RPMI8226 (cell line): ENCODE results near the gene TMEM120B.
A peak's percentile ranks its signal among the peaks of the same experiment; 100 is the strongest.
"Not testable (repeated sequence)": the region's sequence is repeated elsewhere in the genome, so short reads cannot be mapped to it uniquely, and the experiment has no call there.

Experiments used
- DNase-seq: peaks from one replicate; pipeline ENCODE4 v3.0.0-alpha.2; 2015

The TMEM120B gene

DNA sequence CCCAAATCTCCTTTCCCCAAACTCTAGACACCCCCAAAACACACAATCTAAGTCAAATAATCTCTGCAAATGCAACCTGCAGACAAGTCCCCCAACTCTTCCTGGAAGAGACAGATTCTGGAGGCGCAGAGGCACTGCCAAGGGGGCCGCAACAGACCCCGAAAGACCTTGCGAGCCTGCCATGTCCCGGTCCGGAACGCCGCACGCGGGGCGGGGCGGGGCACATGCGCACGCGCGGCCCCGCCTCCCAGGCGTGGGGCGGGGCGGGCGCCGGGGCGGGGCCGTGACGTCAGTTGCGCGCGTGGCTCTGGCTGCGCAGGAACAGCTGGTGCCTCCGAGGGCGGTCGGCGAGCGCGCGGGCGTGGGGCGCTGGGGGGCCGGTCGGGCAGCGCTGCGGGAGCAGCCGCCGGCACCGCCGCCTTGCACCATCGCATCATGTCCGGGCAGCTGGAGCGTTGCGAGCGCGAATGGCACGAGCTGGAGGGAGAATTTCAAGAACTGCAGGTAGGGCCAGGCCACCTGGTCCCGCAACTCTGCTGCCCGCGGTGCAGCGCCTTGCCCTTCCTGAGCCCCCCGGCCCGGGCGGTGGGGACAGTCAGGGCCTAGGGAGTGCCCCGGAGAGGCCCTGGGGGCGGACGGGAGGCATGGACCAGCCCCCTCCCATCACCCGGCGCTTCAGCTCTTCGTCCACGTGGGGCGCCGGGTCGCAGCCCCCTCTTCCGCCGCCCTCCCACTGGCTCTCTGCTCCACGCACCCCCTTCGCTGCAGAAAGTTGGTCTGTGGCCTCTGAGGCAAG, at the start of gene TMEM120B:
TSS of gene TMEM120B (plus strand) at position 292 of the 796 bp plus-strand sequence. CDS start at position 436, 144 bp downstream.
- peak; percentile 82 for DNase-seq

DNA sequence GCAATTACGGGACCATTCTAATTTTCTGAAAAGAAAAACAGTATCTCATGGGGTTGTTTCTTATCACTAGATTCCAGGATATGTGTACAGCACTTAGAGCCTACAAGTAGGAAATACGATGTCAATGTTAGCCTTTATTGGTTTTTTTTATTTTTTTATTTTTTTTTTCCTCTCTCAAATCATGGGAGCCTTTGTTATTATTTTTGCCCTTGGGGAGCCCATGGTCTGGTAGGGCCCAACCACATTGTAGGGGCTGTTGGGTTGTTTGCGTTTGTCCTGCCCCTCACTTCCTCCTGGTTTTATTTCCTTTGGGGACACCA, 49.0 kb upstream of the TMEM120B start:
- DNase-seq = no peak

- DNase-seq = not testable (repeated sequence)
Measured at GRCh38 chr12:121666829-121667228, 45.7 kb upstream of the TMEM120B start.

- DNase-seq = peak; percentile 49
Measured at GRCh38 chr12:121668750-121669520, 43.6 kb upstream of the TMEM120B start.

GRCh38 chr12:121669521-121669900, 43.0 kb upstream of the TMEM120B start, which contains the start of gene MORN3:
MORN3 (minus strand) TSS chr12:121669654; CDS start chr12:121669483, 171 bp downstream.
- no peak for DNase-seq

DNA sequence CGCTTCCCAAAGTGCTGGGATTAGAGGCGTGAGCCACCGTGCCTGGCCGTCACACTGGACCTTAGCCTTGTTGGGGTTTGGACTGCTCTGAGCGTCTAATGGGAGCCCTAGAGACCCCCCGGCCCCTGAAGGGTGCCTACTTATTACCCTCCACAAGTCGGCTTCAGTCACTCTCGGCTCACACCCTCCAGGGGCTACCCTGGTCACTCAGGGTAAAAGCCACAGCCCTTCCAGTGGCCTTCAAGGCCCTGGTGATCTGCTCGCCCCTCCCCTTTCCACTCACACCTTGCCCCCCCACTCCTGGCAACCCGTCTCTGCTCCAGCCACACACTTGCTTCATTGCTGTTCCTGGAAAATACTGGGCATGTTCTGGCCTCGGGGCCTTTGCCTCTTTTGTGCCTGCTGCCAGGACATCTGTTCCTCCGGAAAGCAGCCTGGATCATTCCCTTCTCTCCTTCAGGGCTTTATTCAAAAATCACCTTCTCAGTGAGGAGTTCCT, 39.5 kb upstream of the TMEM120B start:
- peak; percentile 23 for DNase-seq

GRCh38 chr12:121676190-121676589, 36.4 kb upstream of the TMEM120B start:
- DNase-seq = no peak

GRCh38 chr12:121678305-121678704, 34.2 kb upstream of the TMEM120B start:
- no peak for DNase-seq

- DNase-seq = no peak
Measured at GRCh38 chr12:121678716-121679300, 33.7 kb upstream of the TMEM120B start.

- DNase-seq = not testable (repeated sequence)
Measured at GRCh38 chr12:121679661-121680197, 32.8 kb upstream of the TMEM120B start.

GRCh38 chr12:121688966-121689365, 23.6 kb upstream of the TMEM120B start:
- no peak for DNase-seq

DNA sequence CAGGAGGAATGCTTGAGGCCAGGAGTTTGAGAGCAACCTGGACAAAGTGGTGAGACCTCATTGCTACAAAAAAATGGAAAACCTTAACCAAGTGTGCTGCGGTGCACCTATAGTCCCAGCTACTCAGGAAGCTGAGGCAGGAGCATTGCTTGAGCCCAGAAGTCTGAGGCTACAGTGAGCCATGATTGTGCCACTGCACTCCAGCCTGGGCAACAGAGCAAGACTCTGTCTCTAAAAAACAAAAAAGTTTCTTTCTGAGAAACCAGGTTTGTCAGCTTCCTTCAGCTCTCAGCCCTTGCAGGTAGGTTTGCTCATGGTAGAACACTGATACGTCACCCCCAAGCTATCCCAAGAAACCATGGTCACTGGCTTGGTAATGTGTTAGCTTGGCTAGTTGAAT, 23.1 kb upstream of the TMEM120B start:
- DNase-seq = no peak

- not testable (repeated sequence) for DNase-seq
Measured at GRCh38 chr12:121692744-121693143, 19.8 kb upstream of the TMEM120B start.

DNA sequence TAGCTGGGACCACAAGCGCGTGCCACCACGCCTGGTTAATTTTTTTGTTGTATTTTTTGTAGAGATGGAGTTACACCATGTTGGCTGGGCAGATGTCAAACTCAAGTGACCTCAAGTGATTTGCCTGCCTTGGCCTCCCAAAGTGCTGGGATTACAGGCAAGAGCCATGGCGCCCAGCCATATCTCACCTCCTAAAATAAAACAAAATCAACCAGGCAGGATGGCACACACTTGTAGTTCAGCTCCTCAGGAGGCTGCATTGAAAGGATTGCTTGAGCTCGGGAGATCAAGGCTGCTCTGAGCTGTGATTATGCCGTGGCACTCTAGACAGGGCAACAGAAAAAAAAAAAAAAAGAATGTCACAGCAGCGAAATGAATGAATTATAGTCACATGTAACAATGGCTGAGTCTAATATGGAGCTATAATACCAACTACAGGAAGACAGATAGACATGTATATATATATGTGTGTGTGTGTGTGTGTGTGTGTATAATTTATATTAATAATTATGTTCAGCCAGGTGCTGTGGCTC, 19.3 kb upstream of the TMEM120B start:
- DNase-seq = no peak

- peak; percentile 71 for DNase-seq
Measured at GRCh38 chr12:121697093-121697698, 15.4 kb upstream of the TMEM120B start.

GRCh38 chr12:121697861-121698260, 14.7 kb upstream of the TMEM120B start:
- DNase-seq = not testable (repeated sequence)

DNA sequence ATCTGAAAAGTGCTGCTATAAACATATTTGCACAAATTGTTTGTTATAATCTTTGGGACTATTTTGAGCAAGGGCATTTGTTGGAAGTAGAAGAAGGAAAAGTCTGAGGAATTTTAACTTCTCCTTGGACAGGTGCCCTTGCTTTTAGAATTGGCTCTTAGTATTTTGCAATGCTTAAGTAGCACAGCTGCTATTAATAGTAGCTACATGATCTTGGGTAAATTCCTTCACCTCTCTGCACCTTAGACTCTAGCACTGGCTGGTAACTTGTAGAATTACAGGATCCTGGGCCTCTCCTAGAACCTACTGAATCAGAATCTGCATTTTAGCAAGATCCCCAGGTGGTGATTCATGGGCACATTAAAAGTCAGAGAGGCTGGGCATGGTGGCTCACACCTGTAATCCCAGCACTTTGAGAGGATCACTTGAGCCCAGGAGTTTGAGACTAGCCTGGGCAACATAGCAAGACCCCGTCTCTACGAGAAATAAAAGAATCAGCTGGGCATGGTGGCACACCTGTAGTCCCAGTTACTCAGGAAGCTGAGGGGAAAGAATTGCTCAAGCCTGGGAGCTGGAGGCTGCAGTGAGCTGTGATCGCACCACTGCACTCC, 10.8 kb upstream of the TMEM120B start:
- no peak for DNase-seq

DNA sequence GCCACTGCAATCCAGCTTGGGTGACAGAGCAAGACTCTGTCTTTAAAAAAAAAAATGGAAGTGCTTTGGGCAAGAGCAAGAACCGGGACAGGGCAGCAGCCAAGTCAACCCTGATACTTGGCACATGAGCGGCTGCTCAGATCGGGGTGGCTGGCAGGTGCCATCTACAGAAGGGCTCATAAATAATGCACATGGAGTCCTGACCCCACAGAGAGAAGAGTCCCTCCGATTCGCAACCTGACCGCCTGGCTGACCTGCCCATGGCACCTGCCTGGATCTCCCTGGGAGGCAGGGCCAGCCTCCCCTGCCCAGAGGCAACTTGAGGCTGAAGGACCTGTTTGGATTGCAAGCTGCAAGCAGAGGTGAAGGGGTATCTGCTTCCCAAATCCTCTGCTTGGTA, 9.6 kb upstream of the TMEM120B start:
- DNase-seq = no peak

DNA sequence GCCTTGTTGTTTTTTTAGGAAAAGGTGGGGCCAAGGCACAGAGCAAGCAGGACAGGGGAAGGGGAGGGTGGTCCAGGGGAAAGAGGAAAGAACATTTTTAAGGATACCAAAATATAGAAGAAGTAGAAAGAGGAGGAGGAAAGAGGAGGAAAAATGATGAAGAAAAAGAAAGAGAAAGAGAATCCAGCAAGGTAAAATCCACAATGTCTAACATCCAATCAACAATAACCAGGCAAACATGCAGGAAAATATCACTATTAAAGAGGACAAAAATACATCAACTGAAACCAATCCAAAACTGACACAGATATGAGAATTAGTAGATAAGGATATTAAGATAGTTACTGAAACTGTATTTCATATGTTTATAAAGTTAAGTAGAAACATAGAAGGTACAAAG, 7.0 kb upstream of the TMEM120B start:
- no peak for DNase-seq

GRCh38 chr12:121708313-121709063, 4.1 kb upstream of the TMEM120B start:
- no peak for DNase-seq

DNA sequence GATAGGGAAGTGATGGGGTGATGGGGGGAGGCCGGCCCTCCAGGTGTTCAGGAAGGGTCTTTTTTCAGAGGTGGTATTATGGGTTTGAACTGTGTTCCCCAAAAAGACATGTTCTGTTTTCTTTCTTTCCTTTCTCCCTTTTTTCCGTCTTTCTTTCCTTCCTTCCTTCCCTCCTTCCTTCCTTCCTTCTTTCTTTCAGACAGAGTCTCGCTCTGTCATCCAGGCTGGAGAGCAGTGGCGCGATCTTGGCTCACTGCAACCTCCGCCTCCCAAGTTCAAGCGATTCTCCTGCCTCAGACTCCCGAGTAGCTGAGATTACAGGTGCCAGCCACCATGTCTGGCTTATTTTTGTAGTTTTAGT, 3.5 kb upstream of the TMEM120B start:
- not testable (repeated sequence) for DNase-seq
